ENCODE data around the gene LSM8. TPM values are rescaled to one million over a fixed set of nuclear protein-coding genes. Genes with fewer than 3 reads are reported as not detected.
"Not testable (repeated sequence)": the region's sequence is repeated elsewhere in the genome, so short reads cannot be mapped to it uniquely, and the experiment has no call there.

Gene LSM8
- polyA plus RNA-seq, 1 donor (not counting 4 experiments of a cell fraction or from before 2014, with no cell fraction given) = 50.2 TPM

GRCh38 chr7:118239014-118239413, 55.0 kb downstream of the LSM8 start:
- Histone ChIP-seq H4K20me1 (ENCODE audit: control insufficient read depth, extremely low read depth, insufficient read depth, low read length) (no peaks in the 10 kb centered on the region), H3K4me1 (ENCODE audit: control insufficient read depth, extremely low read depth, insufficient read depth, low read length) (no peaks in the 10 kb centered on the region), H3K4me3 (ENCODE audit: control insufficient read depth in 2 of 3, extremely low read depth in 1 of 3, insufficient read depth in 2 of 3, low read depth in 1 of 3, low read length in 3 of 3) (no peak overlapping the region), H3K27me3 (ENCODE audit: control insufficient read depth, extremely low read depth, insufficient read depth, low read length) (no peaks in the 10 kb centered on the region), H3K9me3 (ENCODE audit: control insufficient read depth, low read depth, low read length) (no peaks in the 10 kb centered on the region), H3K79me2 (ENCODE audit: control insufficient read depth, insufficient read depth, low read length) (no peaks in the 10 kb centered on the region), H3K36me3 (ENCODE audit: control insufficient read depth in 2 of 2, extremely low read depth in 1 of 2, insufficient read depth in 2 of 2, low read length in 2 of 2) (no peaks in the 10 kb centered on the region), H2AFZ (ENCODE audit: control insufficient read depth, low read length) (no peak overlapping the region), H3K9me1 (ENCODE audit: control insufficient read depth, extremely low read depth, insufficient read depth, low read length) (no peaks in the 10 kb centered on the region), H3K27ac (ENCODE audit: control insufficient read depth, insufficient read depth, low read length) (no peak overlapping the region), H3K9ac (ENCODE audit: control insufficient read depth, extremely low read depth, insufficient read depth, low read length) (no peak overlapping the region), H3K4me2 (ENCODE audit: control insufficient read depth, extremely low read depth, insufficient read depth, low read depth, low read length) (no peak overlapping the region)
- no peak for TF ChIP-seq EZH2 (IDR thresholded peaks at IDR 0.05; ENCODE audit: low read length)
- no peak for TF ChIP-seq CTCF (optimal IDR thresholded peaks at IDR 0.05 in 1 of 3, IDR thresholded peaks at IDR 0.05 in 1 of 3, conservative IDR thresholded peaks at IDR 0.05 in 1 of 3; ENCODE audit: extremely low read depth in 1 of 3, insufficient read depth in 2 of 3, low read length in 3 of 3)
- dilution Hi-C loops (cut with MboI; ENCODE audit: extremely low pct_ligation_motif_present, low sequenced_read_pairs) = no loop called here
- DNase-seq (ENCODE audit: low read depth, low spot score) (no peak), FAIRE-seq (no peak)

GRCh38 chr7:118240320-118240719, 56.4 kb downstream of the LSM8 start:
- H3K79me2 ChIP-seq (ENCODE audit: control insufficient read depth, insufficient read depth, low read length); FAIRE-seq; dilution Hi-C loops (cut with MboI; ENCODE audit: extremely low pct_ligation_motif_present, low sequenced_read_pairs): not testable (repeated sequence)

More at GRCh38 chr7:118240320-118240719, 56.4 kb downstream of the LSM8 start:
- not testable (repeated sequence) for H3K27ac ChIP-seq (ENCODE audit: control insufficient read depth, insufficient read depth, low read length); H3K4me2 ChIP-seq (ENCODE audit: control insufficient read depth, extremely low read depth, insufficient read depth, low read depth, low read length); DNase-seq (ENCODE audit: low read depth, low spot score); H3K4me1 ChIP-seq (ENCODE audit: control insufficient read depth, extremely low read depth, insufficient read depth, low read length); H3K9me1 ChIP-seq (ENCODE audit: control insufficient read depth, extremely low read depth, insufficient read depth, low read length); H2AFZ ChIP-seq (ENCODE audit: control insufficient read depth, low read length); H3K27me3 ChIP-seq (ENCODE audit: control insufficient read depth, extremely low read depth, insufficient read depth, low read length); H3K9me3 ChIP-seq (ENCODE audit: control insufficient read depth, low read depth, low read length); H3K4me3 ChIP-seq (ENCODE audit: control insufficient read depth in 2 of 3, extremely low read depth in 1 of 3, insufficient read depth in 2 of 3, low read depth in 1 of 3, low read length in 3 of 3); H4K20me1 ChIP-seq (ENCODE audit: control insufficient read depth, extremely low read depth, insufficient read depth, low read length); H3K9ac ChIP-seq (ENCODE audit: control insufficient read depth, extremely low read depth, insufficient read depth, low read length); H3K36me3 ChIP-seq (ENCODE audit: control insufficient read depth in 2 of 2, extremely low read depth in 1 of 2, insufficient read depth in 2 of 2, low read length in 2 of 2)

Other genes starting within 250 kb of the LSM8 start
- gene ANKRD7, start 40.5 kb downstream of the LSM8 start, polyA plus RNA-seq = 0.10 to 0.32 TPM (median 0.26 TPM) in 3 replicates

Data from keratinocyte (primary cell).